WTC11 (cell line): Measurements from ENCODE around the gene VPREB3. TPM values are rescaled to one million over a fixed set of nuclear protein-coding genes. Genes with fewer than 3 reads are reported as not detected.

Experiments used
- ATAC-seq: fragments of 200-7000 bp; cut with Tn5 transposase; 2 replicates; pipeline ENCODE4 v1.10.0; 2021; ENCODE audit warnings: mild to moderate bottlenecking, moderate library complexity
- CTCF ChIA-PET: fragments of 300-600 bp; sonication (Branson Sonifier 250); formaldehyde crosslinking; loops from one replicate; lab custom pipeline; 2021; ENCODE audit warnings: antibody characterized with exemption; lab: Charles Lee
- POLR2A ChIA-PET: fragments of 350-600 bp; sonication (Branson Sonifier 250); formaldehyde crosslinking; loops from one replicate; lab custom pipeline; 2021; ENCODE audit warnings: antibody characterized with exemption; lab: Charles Lee
- DNase-seq: peaks from one replicate; pipeline ENCODE4 v3.0.0; 2021; ENCODE audit warnings: low spot score
- H3K27ac Mint-ChIP-seq: 2 replicates; pipeline ENCODE4 v1.8.0; 2021; ENCODE audit warnings: mixed read lengths
- H3K27me3 Mint-ChIP-seq: 2 replicates; pipeline ENCODE4 v1.8.0; 2021; ENCODE audit warnings: low read depth, mild to moderate bottlenecking, moderate library complexity, mixed read lengths
- H3K36me3 Mint-ChIP-seq: 2 replicates; pipeline ENCODE4 v1.8.0; 2021; ENCODE audit warnings: mixed read lengths
- H3K4me1 Mint-ChIP-seq: 2 replicates; pipeline ENCODE4 v1.8.0; 2022; ENCODE audit warnings: mixed read lengths
- H3K4me3 Mint-ChIP-seq: 2 replicates; pipeline ENCODE4 v1.8.0; 2021; ENCODE audit warnings: mild to moderate bottlenecking, moderate library complexity, mixed read lengths
- H3K9me3 Mint-ChIP-seq: 2 replicates; pipeline ENCODE4 v1.8.0; 2021; ENCODE audit warnings: mixed read lengths
- ATF2 ChIP-seq: sonication (generic); formaldehyde crosslinking; IDR thresholded peaks from 2 replicates; pipeline ENCODE4 v1.8.1; 2022; ENCODE audit warnings: low read depth, missing genetic modification reagents, borderline replicate concordance
- CBFB ChIP-seq: sonication (generic); formaldehyde crosslinking; IDR thresholded peaks from 2 replicates; pipeline ENCODE4 v1.8.1; 2022; ENCODE audit warnings: mild to moderate bottlenecking, low read depth, missing genetic modification reagents
- E2F4 ChIP-seq: sonication (generic); formaldehyde crosslinking; IDR thresholded peaks from 2 replicates; pipeline ENCODE4 v1.8.1; 2022; ENCODE audit warnings: low read depth, mild to moderate bottlenecking, moderate library complexity, missing genetic modification reagents, borderline replicate concordance
- EMX1 ChIP-seq: fragments of 250-450 bp; sonication (Bioruptor Pico); IDR thresholded peaks from 2 replicates; pipeline ENCODE4 v1.8.0; 2021; ENCODE audit warnings: mild to moderate bottlenecking
- MLX ChIP-seq: sonication (generic); formaldehyde crosslinking; IDR thresholded peaks from 2 replicates; pipeline ENCODE4 v1.8.1; 2023; ENCODE audit warnings: mild to moderate bottlenecking, missing genetic modification reagents, moderate library complexity
- NFATC4 ChIP-seq: fragments of 250-450 bp; sonication (Bioruptor Pico); IDR thresholded peaks from 2 replicates; pipeline ENCODE4 v1.9.0; 2021; ENCODE audit warnings: mild to moderate bottlenecking
- NR3C1 ChIP-seq: sonication (generic); formaldehyde crosslinking; conservative IDR thresholded peaks from 2 replicates; pipeline ENCODE4 v1.8.1; 2023; ENCODE audit warnings: low read depth, mild to moderate bottlenecking, missing genetic modification reagents
- PREB ChIP-seq: sonication (generic); formaldehyde crosslinking; IDR thresholded peaks from 2 replicates; pipeline ENCODE4 v1.8.1; 2022; ENCODE audit warnings: mild to moderate bottlenecking, missing genetic modification reagents, moderate library complexity, borderline replicate concordance
- SMAD4 ChIP-seq: sonication (generic); formaldehyde crosslinking; IDR thresholded peaks from 2 replicates; pipeline ENCODE4 v1.8.0; 2022; ENCODE audit warnings: mild to moderate bottlenecking, missing genetic modification reagents
- SOX15 ChIP-seq: fragments of 250-450 bp; sonication (Bioruptor Pico); IDR thresholded peaks from 2 replicates; pipeline ENCODE4 v1.9.0; 2021; ENCODE audit warnings: mild to moderate bottlenecking
- TEAD1 ChIP-seq: sonication (generic); formaldehyde crosslinking; IDR thresholded peaks from 2 replicates; pipeline ENCODE4 v1.8.0; 2022; ENCODE audit warnings: mild to moderate bottlenecking, missing genetic modification reagents
- USF1 ChIP-seq: sonication (generic); formaldehyde crosslinking; IDR thresholded peaks from 2 replicates; pipeline ENCODE4 v1.8.0; 2022; ENCODE audit warnings: mild to moderate bottlenecking, missing genetic modification reagents
- ZBTB43 ChIP-seq: sonication (generic); formaldehyde crosslinking; IDR thresholded peaks from 2 replicates; pipeline ENCODE4 v1.8.1; 2023; ENCODE audit warnings: mild to moderate bottlenecking, missing genetic modification reagents
- ZNF219 ChIP-seq: sonication (generic); formaldehyde crosslinking; IDR thresholded peaks from 2 replicates; pipeline ENCODE4 v1.8.0; 2023; ENCODE audit warnings: missing genetic modification reagents, mild to moderate bottlenecking, borderline replicate concordance
- ZNF317 ChIP-seq: sonication (generic); formaldehyde crosslinking; IDR thresholded peaks from 2 replicates; pipeline ENCODE4 v1.8.1; 2023; ENCODE audit warnings: low read depth, mild to moderate bottlenecking, moderate library complexity, missing genetic modification reagents, borderline replicate concordance
- ZNF512 ChIP-seq: sonication (generic); formaldehyde crosslinking; IDR thresholded peaks from 2 replicates; pipeline ENCODE4 v1.8.1; 2022; ENCODE audit warnings: missing genetic modification reagents, borderline replicate concordance
- ZNF532 ChIP-seq: fragments of 250-450 bp; sonication (Bioruptor Pico); IDR thresholded peaks from 2 replicates; pipeline ENCODE4 v1.9.0; 2021; ENCODE audit warnings: mild to moderate bottlenecking, borderline replicate concordance
- total RNA-seq: library from RNA; stranded (reverse); gene quantifications from 3 replicates; pipeline ENCODE4 v1.2.3, GENCODE V29; 2021

Gene VPREB3
- total RNA-seq, 1 experiment from 2014 or later, result 0.81 TPM

GRCh38 chr22:23744485-23744884 is 9.7 kb downstream of the VPREB3 start (continued):
- TF ChIP-seq ZNF532 (no peak), SMAD4 (CRISPR knock-in tag) (no peak), E2F4 (CRISPR knock-in tag) (no peak), SOX15 (no peak), ATF2 (CRISPR knock-in tag) (no peak), CBFB (CRISPR knock-in tag) (no peak), ZBTB43 (CRISPR knock-in tag) (no peak), EMX1 (CRISPR knock-in tag) (no peak), ZNF317 (CRISPR knock-in tag) (no peak), NFATC4 (CRISPR knock-in tag) (no peak)

GRCh38 chr22:23744001-23744400 is 10.2 kb downstream of the VPREB3 start:
- ChIA-PET CTCF (interaction anchor here (0.8 to 0.9 kb wide), 2 partner anchors 24 to 106 kb away, joined by 3 to 4 read pairs; partner anchors contain the start of gene CHCHD10), POLR2A (no interaction called here)
- Mint-ChIP-seq H3K36me3 (peaks cover 19% of the 10 kb centered on the region), H3K9me3 (no peaks in the 10 kb centered on the region), H3K4me1 (no peaks in the 10 kb centered on the region; the same call in 1 of the 2 replicates), H3K27me3 (no peaks in the 10 kb centered on the region), H3K27ac (no peak overlapping the region), H3K4me3 (no peak overlapping the region)
- ATAC-seq (no peak), DNase-seq (no peak)
- TF ChIP-seq USF1 (CRISPR knock-in tag), result no peak
- TF ChIP-seq ZNF532, result no peak
- no peak for TF ChIP-seq ZNF512 (CRISPR knock-in tag)
- TF ChIP-seq MLX (CRISPR knock-in tag), result no peak
- TF ChIP-seq SMAD4 (CRISPR knock-in tag), result no peak
- TF ChIP-seq NR3C1 (CRISPR knock-in tag), result no peak
- no peak for TF ChIP-seq PREB (CRISPR knock-in tag)
- TF ChIP-seq TEAD1 (CRISPR knock-in tag), result no peak
- no peak for TF ChIP-seq ZNF219 (CRISPR knock-in tag)
